ENCODE measurements around the gene LRP2BP.
"Not testable (repeated sequence)": the region's sequence is repeated elsewhere in the genome, so short reads cannot be mapped to it uniquely, and the experiment has no call there.

LRP2BP gene

DNA sequence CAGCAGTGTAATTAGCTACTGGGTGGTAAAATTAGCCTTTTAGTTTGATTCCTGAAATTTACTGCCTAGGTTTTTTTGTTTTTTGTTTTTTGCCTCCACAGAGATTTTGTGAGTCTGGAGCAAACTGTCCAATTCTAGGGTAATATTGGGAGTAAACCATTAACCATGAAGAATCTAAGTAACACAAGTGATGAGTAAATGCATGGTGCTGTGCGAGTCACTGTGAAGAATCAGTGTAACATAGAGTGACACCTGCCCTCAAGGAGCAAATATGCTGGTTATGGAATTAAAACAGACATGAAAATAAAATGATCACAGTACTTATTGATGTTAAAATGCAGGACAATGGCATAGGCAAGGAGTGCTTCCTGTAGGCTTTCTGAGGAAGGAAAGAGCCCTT, 60.1 kb downstream of the LRP2BP start:
- in situ Hi-C loops (cut with MboI; ENCODE audit: low pct_unique_long_range_greater_than_20kb, low sequenced_read_pairs, unreplicated experiment) = no loop called here
- no peak for TF ChIP-seq CTCF (IDR thresholded peaks at IDR 0.05; ENCODE audit: extremely low read depth, insufficient read depth, missing control alignments)
- no peak for DNase-seq (ENCODE audit: low spot score)

DNA sequence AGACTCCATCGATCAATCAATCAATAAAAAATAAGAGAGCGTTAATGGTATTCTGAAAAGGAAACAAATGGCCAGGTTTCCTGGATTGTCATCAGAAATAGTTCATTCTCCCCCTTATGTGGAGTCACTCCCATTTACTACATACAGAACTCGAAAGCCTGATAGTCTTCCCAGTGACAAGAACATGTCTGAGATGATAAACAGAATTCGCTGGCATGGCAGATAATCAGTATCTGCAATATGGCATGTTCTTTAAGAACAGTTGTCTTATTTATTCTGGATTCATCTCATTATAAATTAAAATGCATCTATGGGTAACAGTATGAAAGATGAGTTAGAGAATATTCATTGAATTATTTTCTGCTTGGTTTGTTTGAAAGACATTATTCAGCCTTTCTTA, 61.4 kb downstream of the LRP2BP start:
- TF ChIP-seq CTCF (IDR thresholded peaks at IDR 0.05; ENCODE audit: extremely low read depth, insufficient read depth, missing control alignments) = no peak
- DNase-seq (ENCODE audit: low spot score) = no peak
- in situ Hi-C loops (cut with MboI; ENCODE audit: low pct_unique_long_range_greater_than_20kb, low sequenced_read_pairs, unreplicated experiment) = no loop called here

- no peak for DNase-seq (ENCODE audit: low spot score)
- no peak for TF ChIP-seq CTCF (IDR thresholded peaks at IDR 0.05; ENCODE audit: extremely low read depth, insufficient read depth, missing control alignments)
- in situ Hi-C loops (cut with MboI; ENCODE audit: low pct_unique_long_range_greater_than_20kb, low sequenced_read_pairs, unreplicated experiment) = no loop called here
These were observed 62.9 kb downstream of the LRP2BP start for GRCh38 chr4:185332575-185333464.

DNA sequence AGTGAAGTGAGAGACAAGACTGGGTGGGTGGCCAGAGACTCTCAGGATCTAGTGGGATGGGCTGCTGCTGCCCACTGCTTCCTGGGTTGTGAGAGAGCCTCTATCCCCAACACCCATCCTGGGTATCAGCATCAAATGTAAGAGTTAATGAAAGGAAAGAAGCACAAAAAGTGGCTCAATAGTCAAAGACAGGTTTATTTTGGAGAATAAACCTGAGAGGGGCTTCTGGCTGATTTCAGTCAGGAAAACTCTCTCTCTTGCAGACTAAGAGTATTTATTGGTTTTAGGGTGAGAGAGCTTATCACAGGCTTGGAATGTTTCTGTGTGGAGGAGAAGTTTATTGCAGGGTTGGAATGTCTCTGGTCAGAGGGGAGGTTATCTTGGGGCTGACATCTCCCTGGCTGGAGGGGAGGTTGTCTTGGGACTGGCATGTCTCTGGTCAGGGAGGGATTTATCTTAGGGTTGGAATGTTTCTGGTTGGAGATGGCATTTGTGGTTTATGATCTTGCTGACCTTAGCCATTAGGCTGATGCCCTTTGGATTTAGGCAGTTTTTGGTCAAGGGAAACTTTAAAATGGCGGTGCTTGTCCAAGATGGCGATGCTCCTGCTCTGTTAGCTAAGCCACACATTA, 65.7 kb downstream of the LRP2BP start:
- in situ Hi-C loops (cut with MboI; ENCODE audit: low pct_unique_long_range_greater_than_20kb, low sequenced_read_pairs, unreplicated experiment); DNase-seq (ENCODE audit: low spot score): not testable (repeated sequence)

DNA sequence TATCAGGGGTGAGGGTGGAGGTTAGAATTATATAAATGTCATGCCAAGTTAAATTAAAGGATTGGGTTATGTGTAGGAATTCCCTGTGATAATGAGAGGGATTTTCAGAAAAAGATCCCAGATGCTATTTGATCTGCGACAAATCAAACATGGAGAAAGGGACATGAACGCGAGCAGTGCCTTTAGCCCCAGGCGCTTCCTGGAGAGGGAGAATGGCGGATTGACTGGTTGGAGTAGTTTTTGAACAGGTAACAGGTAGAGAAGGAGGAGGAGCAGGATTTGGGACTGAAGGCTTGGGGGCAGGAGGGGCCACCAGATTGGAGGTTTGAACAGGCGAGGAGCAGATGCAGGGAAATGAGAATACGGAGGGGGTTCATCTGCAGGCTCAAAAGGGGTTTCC, 67.1 kb downstream of the LRP2BP start:
- in situ Hi-C loops (cut with MboI; ENCODE audit: low pct_unique_long_range_greater_than_20kb, low sequenced_read_pairs, unreplicated experiment) = no loop called here
- no peak for DNase-seq (ENCODE audit: low spot score)
- no peak for TF ChIP-seq CTCF (IDR thresholded peaks at IDR 0.05; ENCODE audit: extremely low read depth, insufficient read depth, missing control alignments)

DNA sequence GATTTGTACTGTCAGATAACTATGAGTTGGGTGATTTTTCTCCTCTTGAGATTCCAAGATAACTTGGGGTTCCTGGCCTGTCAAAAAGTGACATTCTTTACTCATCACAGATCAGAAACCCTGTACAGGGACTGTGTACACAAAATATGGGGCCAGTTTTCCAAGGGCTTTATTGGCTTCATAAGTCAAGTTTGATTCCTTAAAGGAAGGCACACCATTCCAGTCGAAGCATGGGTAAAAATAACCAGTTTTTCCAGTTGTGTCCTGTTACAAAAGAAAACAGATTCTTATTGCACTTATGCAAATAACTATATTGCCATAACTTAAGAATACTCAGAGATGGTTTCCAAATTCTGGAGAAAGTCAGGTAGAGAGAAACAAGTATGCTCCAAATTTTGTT, 70.0 kb downstream of the LRP2BP start:
- in situ Hi-C loops (cut with MboI; ENCODE audit: low pct_unique_long_range_greater_than_20kb, low sequenced_read_pairs, unreplicated experiment); DNase-seq (ENCODE audit: low spot score): not testable (repeated sequence)

GRCh38 chr4:185324361-185324760, 71.4 kb downstream of the LRP2BP start:
- DNase-seq (ENCODE audit: low spot score); in situ Hi-C loops (cut with MboI; ENCODE audit: low pct_unique_long_range_greater_than_20kb, low sequenced_read_pairs, unreplicated experiment): not testable (repeated sequence)

DNA sequence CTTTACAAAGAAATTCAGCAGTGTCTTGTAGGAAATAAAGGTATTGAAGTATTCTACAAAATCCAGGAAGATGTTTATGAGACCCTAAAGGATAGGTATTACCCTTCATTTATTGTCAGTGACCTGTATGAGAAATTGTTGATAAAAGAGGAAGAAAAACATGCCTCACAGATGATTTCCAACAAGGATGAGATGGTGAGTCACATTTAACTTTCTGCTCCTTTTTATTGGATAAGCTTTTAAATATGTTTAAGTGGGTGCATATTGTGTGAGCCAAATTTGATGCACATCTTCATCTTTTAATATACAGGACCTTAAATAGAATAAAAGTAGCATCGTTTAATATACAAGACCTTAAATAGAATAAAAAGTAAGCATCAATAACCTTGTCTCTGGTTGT, 72.1 kb downstream of the LRP2BP start:
- DNase-seq (ENCODE audit: low spot score) = no peak
- no peak for TF ChIP-seq CTCF (IDR thresholded peaks at IDR 0.05; ENCODE audit: extremely low read depth, insufficient read depth, missing control alignments)
- in situ Hi-C loops (cut with MboI; ENCODE audit: low pct_unique_long_range_greater_than_20kb, low sequenced_read_pairs, unreplicated experiment) = no loop called here
